LNCAP (cell line): Measurements from ENCODE around the gene SLC28A1.

Experiments
- CTCF ChIP-seq: fragments of 450-650 bp; IDR thresholded peaks from 2 replicates; pipeline ENCODE4 v1.5.1; 2017; ENCODE audit warnings: mild to moderate bottlenecking

The SLC28A1 gene

GRCh38 chr15:84888639-84889038, 4.2 kb downstream of the SLC28A1 start:
- TF ChIP-seq CTCF = no peak

GRCh38 chr15:84889313-84889990, 5.0 kb downstream of the SLC28A1 start:
- TF ChIP-seq CTCF = no peak

- TF ChIP-seq CTCF = no peak
These were observed 5.7 kb downstream of the SLC28A1 start for GRCh38 chr15:84889991-84890669.

- no peak for TF ChIP-seq CTCF
These were observed 6.3 kb downstream of the SLC28A1 start for GRCh38 chr15:84890670-84891162.

- TF ChIP-seq CTCF = no peak
These were observed 6.9 kb downstream of the SLC28A1 start for GRCh38 chr15:84891339-84891738.

GRCh38 chr15:84892786-84893307, 8.4 kb downstream of the SLC28A1 start:
- TF ChIP-seq CTCF = no peak

- TF ChIP-seq CTCF = no peak
These were observed 9.1 kb downstream of the SLC28A1 start for GRCh38 chr15:84893607-84894006.
